ENCODE results near the gene RBBP5. TPM values are rescaled to one million over a fixed set of nuclear protein-coding genes. Genes with fewer than 3 reads are reported as not detected.

RBBP5 gene
- total RNA-seq, 4 donors from 2014 or later, result 19.4 to 86.5 (median 41.6) TPM

GRCh38 chr1:205109711-205110110, 12.1 kb downstream of the RBBP5 start:
- peaks cover under 1 to 24% of the 10 kb centered on the region in 2 donors for H3K36me3 ChIP-seq
- TF ChIP-seq POLR2A (IDR thresholded peaks at IDR 0.05), result no peak
- TF ChIP-seq CTCF (IDR thresholded peaks at IDR 0.05), result no peak
- H3K4me3 ChIP-seq (replicated peaks in 1 of 3), result no peak overlapping the region
- intact Hi-C loops (cut with DNase I), result no loop called here
- no peak for DNase-seq
- 85 to 86% methylated on average over 5 of the region's 5 CpGs for WGBS, 2 donors
- H3K27ac ChIP-seq, result no peak overlapping the region
- no peaks in the 10 kb centered on the region for H3K9me3 ChIP-seq
- H3K27me3 ChIP-seq, result no peaks in the 10 kb centered on the region
- H3K4me1 ChIP-seq, result no peaks in the 10 kb centered on the region

- H3K27ac ChIP-seq, result no peak overlapping the region
- DNase-seq, result no peak
- no peaks in the 10 kb centered on the region for H3K27me3 ChIP-seq
- no peaks in the 10 kb centered on the region for H3K4me1 ChIP-seq
- intact Hi-C loops (cut with DNase I), result no loop called here
- no peaks in the 10 kb centered on the region for H3K9me3 ChIP-seq
- no peak for TF ChIP-seq CTCF (IDR thresholded peaks at IDR 0.05)
- no peak for TF ChIP-seq POLR2A (IDR thresholded peaks at IDR 0.05)
- H3K4me3 ChIP-seq (replicated peaks in 1 of 3), result no peak overlapping the region
- 93 to 98% methylated on average over 1 of the region's 1 CpG for WGBS, 2 donors
- peaks cover 5 to 28% of the 10 kb centered on the region in 2 donors for H3K36me3 ChIP-seq
Measured at GRCh38 chr1:205109269-205109668, 12.5 kb downstream of the RBBP5 start.

- Histone ChIP-seq H3K36me3 (peaks cover 12 to 30% of the 10 kb centered on the region in 2 donors), H3K27me3 (no peaks in the 10 kb centered on the region), H3K27ac (no peak overlapping the region), H3K9me3 (no peaks in the 10 kb centered on the region), H3K4me1 (no peaks in the 10 kb centered on the region), H3K4me3 (replicated peaks in 1 of 3) (no peak overlapping the region)
- 90 to 93% methylated on average over 4 of the region's 4 CpGs for WGBS, 2 donors
- DNase-seq, result no peak
- intact Hi-C loops (cut with DNase I), result no loop called here
- TF ChIP-seq POLR2A (IDR thresholded peaks at IDR 0.05) (no peak), CTCF (IDR thresholded peaks at IDR 0.05) (no peak)
Measured at GRCh38 chr1:205108464-205108863, 13.3 kb downstream of the RBBP5 start.

GRCh38 chr1:205107327-205107726, 14.5 kb downstream of the RBBP5 start:
- 94 to 97% methylated on average over 4 of the region's 4 CpGs for WGBS, 2 donors
- H3K27ac ChIP-seq, result no peak overlapping the region
- no peak overlapping the region for H3K4me3 ChIP-seq (replicated peaks in 1 of 3)
- no peak for DNase-seq
- H3K36me3 ChIP-seq, result peaks cover 23 to 38% of the 10 kb centered on the region in 2 donors
- no peaks in the 10 kb centered on the region for H3K4me1 ChIP-seq
- intact Hi-C loops (cut with DNase I), result no loop called here
- TF ChIP-seq POLR2A (IDR thresholded peaks at IDR 0.05), result no peak
- TF ChIP-seq CTCF (IDR thresholded peaks at IDR 0.05), result no peak
- no peaks in the 10 kb centered on the region for H3K9me3 ChIP-seq
- no peaks in the 10 kb centered on the region for H3K27me3 ChIP-seq

GRCh38 chr1:205102404-205102803, 19.4 kb downstream of the RBBP5 start:
- Histone ChIP-seq H3K27me3 (no peaks in the 10 kb centered on the region), H3K36me3 (peaks cover 70 to 72% of the 10 kb centered on the region in 2 donors), H3K27ac (no peak overlapping the region), H3K9me3 (no peaks in the 10 kb centered on the region), H3K4me1 (no peaks in the 10 kb centered on the region), H3K4me3 (replicated peaks in 1 of 3) (no peak overlapping the region)
- intact Hi-C loops (cut with DNase I), result no loop called here
- WGBS, 2 donors, result 97 to 98% methylated on average over 3 of the region's 3 CpGs
- TF ChIP-seq CTCF (IDR thresholded peaks at IDR 0.05), result no peak
- TF ChIP-seq POLR2A (IDR thresholded peaks at IDR 0.05), result no peak
- no peak for DNase-seq
